ENCODE results near the gene SEMA6C. TPM values are rescaled to one million over a fixed set of nuclear protein-coding genes. Genes with fewer than 3 reads are reported as not detected.

Gene SEMA6C
- total and polyA plus RNA-seq, 4 donors, result 1.4 to 1.5 (median 1.4) TPM

DNA sequence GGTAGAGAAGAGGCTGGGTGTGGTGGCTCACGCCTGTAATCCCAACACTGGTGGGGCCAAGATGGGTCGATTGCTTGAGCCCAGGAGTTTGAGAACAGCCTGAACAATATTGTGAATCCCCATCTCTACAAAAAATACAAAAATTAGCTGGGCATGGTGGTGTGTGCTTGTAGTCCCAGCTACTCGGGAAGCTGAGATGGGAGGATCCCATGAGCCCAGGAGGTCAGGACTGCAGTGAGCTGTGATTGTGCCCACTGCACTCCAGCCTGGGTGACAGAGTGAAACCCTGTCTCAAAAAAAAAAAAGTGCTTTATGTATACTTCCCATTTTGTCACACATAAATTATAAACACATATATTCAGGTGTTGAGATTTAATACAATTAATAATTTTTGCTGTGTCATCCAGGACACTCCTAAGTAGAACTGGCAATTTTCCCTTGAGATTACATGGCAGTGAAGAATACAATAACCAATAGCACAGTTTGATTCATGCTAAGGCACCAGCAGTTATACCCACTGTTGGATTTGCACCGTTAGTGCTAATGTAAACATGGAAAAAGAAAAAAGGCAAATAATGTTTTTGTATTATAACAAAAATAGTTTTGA lies 60.4 kb downstream of the SEMA6C start:
- no peak for DNase-seq (ENCODE audit: low spot score)
- H3K9ac ChIP-seq (ENCODE audit: low read depth in 1 of 2, low read length in 2 of 2), result no peak overlapping the region
- no peak overlapping the region for H3K27ac ChIP-seq (ENCODE audit: low read depth in 1 of 2, low read length in 2 of 2)
- 79% methylated on average over 4 of the region's 4 CpGs for WGBS
- H3K9me3 ChIP-seq (ENCODE audit: control insufficient read depth in 4 of 4, low read length in 3 of 4), result no peaks in the 10 kb centered on the region
- no peak overlapping the region for H3K4me3 ChIP-seq (ENCODE audit: low read depth in 1 of 3, low read length in 3 of 3)
- no peaks in the 10 kb centered on the region for H3K4me1 ChIP-seq (ENCODE audit: control insufficient read depth in 4 of 4, insufficient read depth in 4 of 4, low read length in 3 of 4)
- peaks cover 0 to 3% (median under 1%) of the 10 kb centered on the region in 4 donors for H3K36me3 ChIP-seq (ENCODE audit: control insufficient read depth in 4 of 4, insufficient read depth in 3 of 4, low read depth in 1 of 4, low read length in 3 of 4)
- TF ChIP-seq RAD21 (IDR thresholded peaks at IDR 0.05), result no peak
- no peak for TF ChIP-seq JUND (IDR thresholded peaks at IDR 0.05)
- TF ChIP-seq, protein P1, sequence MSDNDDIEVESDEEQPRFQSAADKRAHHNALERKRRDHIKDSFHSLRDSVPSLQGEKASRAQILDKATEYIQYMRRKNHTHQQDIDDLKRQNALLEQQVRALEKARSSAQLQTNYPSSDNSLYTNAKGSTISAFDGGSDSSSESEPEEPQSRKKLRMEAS (IDR thresholded peaks at IDR 0.05), result no peak
- TF ChIP-seq HNF4G (IDR thresholded peaks at IDR 0.05), result no peak
- no peak for TF ChIP-seq TAF1 (conservative IDR thresholded peaks at IDR 0.05)
- TF ChIP-seq, protein P2, sequence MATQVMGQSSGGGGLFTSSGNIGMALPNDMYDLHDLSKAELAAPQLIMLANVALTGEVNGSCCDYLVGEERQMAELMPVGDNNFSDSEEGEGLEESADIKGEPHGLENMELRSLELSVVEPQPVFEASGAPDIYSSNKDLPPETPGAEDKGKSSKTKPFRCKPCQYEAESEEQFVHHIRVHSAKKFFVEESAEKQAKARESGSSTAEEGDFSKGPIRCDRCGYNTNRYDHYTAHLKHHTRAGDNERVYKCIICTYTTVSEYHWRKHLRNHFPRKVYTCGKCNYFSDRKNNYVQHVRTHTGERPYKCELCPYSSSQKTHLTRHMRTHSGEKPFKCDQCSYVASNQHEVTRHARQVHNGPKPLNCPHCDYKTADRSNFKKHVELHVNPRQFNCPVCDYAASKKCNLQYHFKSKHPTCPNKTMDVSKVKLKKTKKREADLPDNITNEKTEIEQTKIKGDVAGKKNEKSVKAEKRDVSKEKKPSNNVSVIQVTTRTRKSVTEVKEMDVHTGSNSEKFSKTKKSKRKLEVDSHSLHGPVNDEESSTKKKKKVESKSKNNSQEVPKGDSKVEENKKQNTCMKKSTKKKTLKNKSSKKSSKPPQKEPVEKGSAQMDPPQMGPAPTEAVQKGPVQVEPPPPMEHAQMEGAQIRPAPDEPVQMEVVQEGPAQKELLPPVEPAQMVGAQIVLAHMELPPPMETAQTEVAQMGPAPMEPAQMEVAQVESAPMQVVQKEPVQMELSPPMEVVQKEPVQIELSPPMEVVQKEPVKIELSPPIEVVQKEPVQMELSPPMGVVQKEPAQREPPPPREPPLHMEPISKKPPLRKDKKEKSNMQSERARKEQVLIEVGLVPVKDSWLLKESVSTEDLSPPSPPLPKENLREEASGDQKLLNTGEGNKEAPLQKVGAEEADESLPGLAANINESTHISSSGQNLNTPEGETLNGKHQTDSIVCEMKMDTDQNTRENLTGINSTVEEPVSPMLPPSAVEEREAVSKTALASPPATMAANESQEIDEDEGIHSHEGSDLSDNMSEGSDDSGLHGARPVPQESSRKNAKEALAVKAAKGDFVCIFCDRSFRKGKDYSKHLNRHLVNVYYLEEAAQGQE (IDR thresholded peaks at IDR 0.05), result no peak
- TF ChIP-seq, protein P3, sequence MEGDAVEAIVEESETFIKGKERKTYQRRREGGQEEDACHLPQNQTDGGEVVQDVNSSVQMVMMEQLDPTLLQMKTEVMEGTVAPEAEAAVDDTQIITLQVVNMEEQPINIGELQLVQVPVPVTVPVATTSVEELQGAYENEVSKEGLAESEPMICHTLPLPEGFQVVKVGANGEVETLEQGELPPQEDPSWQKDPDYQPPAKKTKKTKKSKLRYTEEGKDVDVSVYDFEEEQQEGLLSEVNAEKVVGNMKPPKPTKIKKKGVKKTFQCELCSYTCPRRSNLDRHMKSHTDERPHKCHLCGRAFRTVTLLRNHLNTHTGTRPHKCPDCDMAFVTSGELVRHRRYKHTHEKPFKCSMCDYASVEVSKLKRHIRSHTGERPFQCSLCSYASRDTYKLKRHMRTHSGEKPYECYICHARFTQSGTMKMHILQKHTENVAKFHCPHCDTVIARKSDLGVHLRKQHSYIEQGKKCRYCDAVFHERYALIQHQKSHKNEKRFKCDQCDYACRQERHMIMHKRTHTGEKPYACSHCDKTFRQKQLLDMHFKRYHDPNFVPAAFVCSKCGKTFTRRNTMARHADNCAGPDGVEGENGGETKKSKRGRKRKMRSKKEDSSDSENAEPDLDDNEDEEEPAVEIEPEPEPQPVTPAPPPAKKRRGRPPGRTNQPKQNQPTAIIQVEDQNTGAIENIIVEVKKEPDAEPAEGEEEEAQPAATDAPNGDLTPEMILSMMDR (IDR thresholded peaks at IDR 0.05; ENCODE audit: low read depth, low read length, missing input control), result no peak
- no peak for TF ChIP-seq FOXA1 (IDR thresholded peaks at IDR 0.05)
- TF ChIP-seq HNF4A (conservative IDR thresholded peaks at IDR 0.05), result no peak
- no peak for TF ChIP-seq FOXA2 (IDR thresholded peaks at IDR 0.05)
- TF ChIP-seq, protein P4, sequence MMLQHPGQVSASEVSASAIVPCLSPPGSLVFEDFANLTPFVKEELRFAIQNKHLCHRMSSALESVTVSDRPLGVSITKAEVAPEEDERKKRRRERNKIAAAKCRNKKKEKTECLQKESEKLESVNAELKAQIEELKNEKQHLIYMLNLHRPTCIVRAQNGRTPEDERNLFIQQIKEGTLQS (IDR thresholded peaks at IDR 0.05), result no peak
- no peak for TF ChIP-seq GABPA (IDR thresholded peaks at IDR 0.05 in 1 of 2, conservative IDR thresholded peaks at IDR 0.05 in 1 of 2)
- TF ChIP-seq RXRA (IDR thresholded peaks at IDR 0.05), result no peak
- TF ChIP-seq, protein P5, sequence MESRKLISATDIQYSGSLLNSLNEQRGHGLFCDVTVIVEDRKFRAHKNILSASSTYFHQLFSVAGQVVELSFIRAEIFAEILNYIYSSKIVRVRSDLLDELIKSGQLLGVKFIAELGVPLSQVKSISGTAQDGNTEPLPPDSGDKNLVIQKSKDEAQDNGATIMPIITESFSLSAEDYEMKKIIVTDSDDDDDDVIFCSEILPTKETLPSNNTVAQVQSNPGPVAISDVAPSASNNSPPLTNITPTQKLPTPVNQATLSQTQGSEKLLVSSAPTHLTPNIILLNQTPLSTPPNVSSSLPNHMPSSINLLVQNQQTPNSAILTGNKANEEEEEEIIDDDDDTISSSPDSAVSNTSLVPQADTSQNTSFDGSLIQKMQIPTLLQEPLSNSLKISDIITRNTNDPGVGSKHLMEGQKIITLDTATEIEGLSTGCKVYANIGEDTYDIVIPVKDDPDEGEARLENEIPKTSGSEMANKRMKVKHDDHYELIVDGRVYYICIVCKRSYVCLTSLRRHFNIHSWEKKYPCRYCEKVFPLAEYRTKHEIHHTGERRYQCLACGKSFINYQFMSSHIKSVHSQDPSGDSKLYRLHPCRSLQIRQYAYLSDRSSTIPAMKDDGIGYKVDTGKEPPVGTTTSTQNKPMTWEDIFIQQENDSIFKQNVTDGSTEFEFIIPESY (IDR thresholded peaks at IDR 0.05), result no peak
- TF ChIP-seq SP1 (IDR thresholded peaks at IDR 0.05), result no peak
- no peak for TF ChIP-seq EGR1 (IDR thresholded peaks at IDR 0.05; ENCODE audit: low read depth in 2 of 2)
- H3K27me3 ChIP-seq (ENCODE audit: control insufficient read depth in 4 of 4, insufficient read depth in 4 of 4, low read length in 3 of 4), result no peaks in the 10 kb centered on the region

Other genes starting within 250 kb of the SEMA6C start
- gene SETDB1, start 220.3 kb downstream of the SEMA6C start, total RNA-seq, result 10 to 100 TPM; 20.8 to 23.7 TPM
- 1 to 10 TPM; 5.4 to 7.3 TPM for gene SETDB1, start 220.3 kb downstream of the SEMA6C start, polyA plus RNA-seq
- 100 to 1,000 TPM; 212 to 346 TPM for gene CERS2, start 171.8 kb downstream of the SEMA6C start, total RNA-seq
- gene CERS2, start 171.8 kb downstream of the SEMA6C start, polyA plus RNA-seq, result 100 to 1,000 TPM; 215 to 340 TPM
- gene ANXA9, start 164.3 kb downstream of the SEMA6C start, total RNA-seq, result 10 to 100 TPM; 15.8 to 18.2 TPM
- 10 to 100 TPM in 1 of 2 donors, 1 to 10 TPM in 1; 7.5 to 24.0 TPM for gene ANXA9, start 164.3 kb downstream of the SEMA6C start, polyA plus RNA-seq
- gene MINDY1, start 139.7 kb downstream of the SEMA6C start, total RNA-seq, result 10 to 100 TPM in 1 of 2 donors, 1 to 10 TPM in 1; 9.8 to 21.3 TPM
- 1 to 10 TPM; 7.3 to 8.3 TPM for gene MINDY1, start 139.7 kb downstream of the SEMA6C start, polyA plus RNA-seq
- gene PRUNE1, start 138.2 kb downstream of the SEMA6C start, total RNA-seq, result 1 to 10 TPM; 6.1 to 9.0 TPM
- gene PRUNE1, start 138.2 kb downstream of the SEMA6C start, polyA plus RNA-seq, result 10 to 100 TPM in 1 of 2 donors, 1 to 10 TPM in 1; 9.9 to 10.6 TPM
- gene BNIPL, start 110.0 kb downstream of the SEMA6C start, total RNA-seq, result under 1 TPM; 0.09 to 0.84 TPM
- under 1 TPM; 0.13 to 0.15 TPM for gene BNIPL, start 110.0 kb downstream of the SEMA6C start, polyA plus RNA-seq
- 1 to 10 TPM; 1.5 to 2.2 TPM for gene C1orf56, start 98.9 kb downstream of the SEMA6C start, total RNA-seq
- 10 to 100 TPM in 1 of 2 donors, 1 to 10 TPM in 1; 4.3 to 11.2 TPM for gene C1orf56, start 98.9 kb downstream of the SEMA6C start, polyA plus RNA-seq
- 10 to 100 TPM; 16.7 to 28.1 TPM for gene CDC42SE1, start 87.0 kb downstream of the SEMA6C start, total RNA-seq
- 10 to 100 TPM in 1 of 2 donors, 1 to 10 TPM in 1; 9.5 to 16.7 TPM for gene CDC42SE1, start 87.0 kb downstream of the SEMA6C start, polyA plus RNA-seq
- gene MLLT11, start 86.2 kb downstream of the SEMA6C start, total RNA-seq, result under 1 TPM; 0.17 to 0.23 TPM
- gene MLLT11, start 86.2 kb downstream of the SEMA6C start, polyA plus RNA-seq, result under 1 TPM; 0.31 to 0.64 TPM
- gene GABPB2, start 75.9 kb downstream of the SEMA6C start, total RNA-seq, result 10 to 100 TPM in 1 of 2 donors, 1 to 10 TPM in 1; 7.3 to 13.3 TPM
- gene GABPB2, start 75.9 kb downstream of the SEMA6C start, polyA plus RNA-seq, result 1 to 10 TPM in 1 of 2 donors, under 1 TPM in 1; 0.94 to 1.6 TPM
- 1 to 10 TPM; 4.4 to 8.7 TPM for gene TNFAIP8L2, start 10.0 kb upstream of the SEMA6C start, total RNA-seq
- 1 to 10 TPM; 2.9 to 3.8 TPM for gene TNFAIP8L2, start 10.0 kb upstream of the SEMA6C start, polyA plus RNA-seq
- 1 to 10 TPM; 2.8 to 4.4 TPM for gene LYSMD1, start 19.3 kb upstream of the SEMA6C start, total RNA-seq
- gene LYSMD1, start 19.3 kb upstream of the SEMA6C start, polyA plus RNA-seq, result 1 to 10 TPM; 3.5 to 5.3 TPM
- 10 to 100 TPM in 1 of 2 donors, 1 to 10 TPM in 1; 4.8 to 11.3 TPM for gene SCNM1, start 19.5 kb upstream of the SEMA6C start, total RNA-seq
- gene SCNM1, start 19.5 kb upstream of the SEMA6C start, polyA plus RNA-seq, result 10 to 100 TPM in 1 of 2 donors, 1 to 10 TPM in 1; 9.7 to 14.3 TPM
- not detected for gene TMOD4, start 29.4 kb upstream of the SEMA6C start, total RNA-seq
- not detected for gene TMOD4, start 29.4 kb upstream of the SEMA6C start, polyA plus RNA-seq
- 10 to 100 TPM; 11.3 to 16.0 TPM for gene VPS72, start 43.6 kb upstream of the SEMA6C start, total RNA-seq
- gene VPS72, start 43.6 kb upstream of the SEMA6C start, polyA plus RNA-seq, result 10 to 100 TPM; 10.7 to 12.6 TPM
- gene PIP5K1A, start 51.9 kb upstream of the SEMA6C start, total RNA-seq, result 10 to 100 TPM; 16.7 to 32.0 TPM
- gene PIP5K1A, start 51.9 kb upstream of the SEMA6C start, polyA plus RNA-seq, result 10 to 100 TPM in 1 of 2 donors, 1 to 10 TPM in 1; 4.0 to 10.4 TPM
- 10 to 100 TPM; 77.7 to 86.3 TPM for gene PSMD4, start 108.1 kb upstream of the SEMA6C start, total RNA-seq
- gene PSMD4, start 108.1 kb upstream of the SEMA6C start, polyA plus RNA-seq, result 100 to 1,000 TPM in 1 of 2 donors, 10 to 100 TPM in 1; 87.7 to 108 TPM
- 1 to 10 TPM; 9.3 to 9.7 TPM for gene ZNF687, start 135.7 kb upstream of the SEMA6C start, total RNA-seq
- gene ZNF687, start 135.7 kb upstream of the SEMA6C start, polyA plus RNA-seq, result 1 to 10 TPM; 2.7 to 6.4 TPM
- 10 to 100 TPM; 24.2 to 27.1 TPM for gene PI4KB, start 180.8 kb upstream of the SEMA6C start, total RNA-seq
- 10 to 100 TPM; 14.2 to 14.3 TPM for gene PI4KB, start 180.8 kb upstream of the SEMA6C start, polyA plus RNA-seq
- gene RFX5, start 200.6 kb upstream of the SEMA6C start, total RNA-seq, result 10 to 100 TPM; 15.6 to 17.5 TPM
- 1 to 10 TPM; 5.2 to 6.5 TPM for gene RFX5, start 200.6 kb upstream of the SEMA6C start, polyA plus RNA-seq
- 100 to 1,000 TPM; 152 to 387 TPM for gene SELENBP1, start 226.1 kb upstream of the SEMA6C start, total RNA-seq
- 100 to 1,000 TPM; 141 to 209 TPM for gene SELENBP1, start 226.1 kb upstream of the SEMA6C start, polyA plus RNA-seq

Data from liver (tissue), 9 donors.